NCI-H526 treated with DMSO at 0.1 percent for 48 hours (cell line): ENCODE measurements around the gene DEDD2.
A peak's percentile ranks its signal among the peaks of the same experiment; 100 is the strongest.

Experiments used
- DNase-seq: peaks from one replicate; lab custom pipeline; 2025; lab: John Stamatoyannopoulos, UW

DEDD2 gene

GRCh38 chr19:42226886-42227285 is 9.4 kb upstream of the DEDD2 start:
- no peak for DNase-seq

DNA sequence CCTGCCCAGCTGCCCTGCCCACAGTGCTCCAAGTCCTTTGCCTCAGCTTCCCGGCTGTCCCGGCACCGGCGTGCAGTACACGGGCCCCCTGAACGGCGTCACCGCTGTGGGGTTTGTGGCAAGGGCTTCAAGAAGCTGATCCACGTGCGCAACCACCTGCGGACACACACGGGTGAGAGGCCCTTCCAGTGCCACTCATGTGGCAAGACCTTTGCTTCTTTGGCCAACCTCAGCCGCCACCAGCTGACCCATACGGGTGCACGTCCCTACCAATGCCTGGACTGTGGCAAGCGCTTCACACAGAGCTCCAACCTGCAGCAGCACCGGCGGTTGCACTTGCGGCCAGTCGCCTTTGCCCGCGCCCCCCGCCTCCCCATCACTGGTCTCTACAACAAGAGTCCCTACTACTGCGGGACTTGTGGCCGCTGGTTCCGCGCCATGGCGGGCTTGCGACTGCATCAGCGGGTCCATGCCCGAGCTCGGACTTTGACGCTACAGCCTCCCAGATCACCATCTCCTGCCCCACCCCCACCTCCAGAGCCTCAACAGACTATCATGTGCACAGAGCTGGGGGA is 8.3 kb upstream of the DEDD2 start:
- DNase-seq = no peak

- DNase-seq = no peak
Measured at GRCh38 chr19:42224940-42225717, 7.7 kb upstream of the DEDD2 start.

DNA sequence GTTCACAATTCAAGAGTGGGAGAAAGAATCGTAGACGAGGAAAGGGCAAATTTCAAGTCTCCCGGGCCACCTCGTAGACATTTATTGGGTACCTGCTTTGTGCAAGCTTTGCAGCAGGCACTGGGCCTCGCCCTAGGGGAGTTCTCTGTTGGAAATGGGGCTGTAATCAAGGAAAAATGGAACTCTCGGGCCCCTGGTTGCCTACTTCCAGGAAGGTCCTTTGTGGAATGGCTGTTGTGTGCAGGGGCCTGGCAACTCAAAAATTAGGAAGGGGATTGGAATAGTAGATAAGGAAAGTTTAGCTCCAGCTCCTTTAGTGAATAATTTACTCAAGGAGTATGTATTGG is 3.2 kb upstream of the DEDD2 start:
- DNase-seq = no peak

DNA sequence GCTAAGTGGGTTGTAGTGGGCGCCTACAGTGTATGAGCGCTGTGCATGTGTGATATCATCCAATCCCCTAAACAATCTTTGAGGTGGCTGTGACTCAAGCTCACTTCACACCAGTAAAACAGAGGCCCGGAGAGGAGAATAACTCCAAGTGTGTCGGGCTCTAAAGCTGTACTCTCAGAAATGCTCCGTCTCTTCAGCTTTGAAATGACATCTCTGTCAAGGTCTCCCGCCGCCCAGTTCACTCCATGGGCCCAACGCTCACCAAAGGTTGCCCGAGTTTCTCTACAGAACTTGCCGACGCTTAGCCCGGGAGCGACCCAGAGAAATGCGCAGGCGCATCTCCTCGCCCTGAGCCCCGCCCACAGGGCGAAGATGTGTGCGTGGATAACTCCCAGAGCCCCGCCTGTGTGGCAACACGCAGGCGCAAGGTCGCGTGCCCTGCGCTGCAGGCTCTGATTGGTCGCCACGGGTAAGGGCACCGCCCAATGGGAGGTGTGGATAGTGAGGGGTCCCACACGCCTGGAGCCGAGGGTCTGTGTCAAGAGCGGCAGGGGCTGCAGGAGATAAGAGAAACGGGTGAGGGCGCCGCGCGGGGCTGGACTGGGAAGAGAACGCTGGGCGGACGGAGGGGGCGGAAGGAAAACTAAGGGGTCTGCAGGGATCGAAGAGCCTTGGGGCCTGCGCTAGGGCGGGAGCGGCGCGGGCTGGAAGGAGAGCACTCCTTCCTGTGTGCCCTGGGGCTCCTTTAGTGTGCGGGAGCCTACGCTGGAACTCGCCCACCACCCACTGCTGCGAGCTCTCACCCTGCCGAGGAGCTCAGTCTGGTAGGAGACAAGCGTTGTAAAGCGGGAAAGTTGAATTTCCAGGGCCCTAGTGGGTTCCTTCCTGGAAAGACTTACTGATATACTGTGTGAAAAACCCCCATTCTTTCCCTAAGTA is 2.6 kb upstream of the DEDD2 start, which contains the start of gene ZNF526:
Gene ZNF526, plus strand, starts transcription at position 501 of the 939 bp plus-strand sequence. CDS start 4,092 bp downstream, outside the sequence.
- peak; percentile 98 for DNase-seq

GRCh38 chr19:42216653-42217519 is 591 bp downstream of the DEDD2 start:
- peak; percentile 64 for DNase-seq

GRCh38 chr19:42214810-42215485 is 2.5 kb downstream of the DEDD2 start:
- DNase-seq = no peak

- no peak for DNase-seq
Measured at GRCh38 chr19:42212886-42213285, 4.6 kb downstream of the DEDD2 start.

DNA sequence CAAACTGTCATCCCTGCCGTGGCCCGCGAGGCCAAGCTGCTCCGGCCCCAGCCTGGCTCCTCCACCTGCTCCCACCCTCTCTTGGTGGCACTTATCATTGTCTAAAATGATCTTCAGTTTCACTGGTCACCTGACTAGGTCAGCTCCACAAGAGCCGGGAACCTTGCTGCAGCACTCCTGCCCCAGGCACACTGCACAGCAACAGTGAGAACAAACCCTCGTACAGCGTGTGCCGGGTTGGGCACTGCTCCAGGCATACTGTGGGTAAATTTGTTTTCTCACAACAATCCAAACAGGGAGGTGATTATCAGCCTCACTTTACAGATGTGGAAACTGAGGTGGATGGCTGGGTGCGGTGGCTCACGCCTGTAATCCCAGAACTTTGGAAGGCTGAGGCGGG is 8.9 kb downstream of the DEDD2 start:
- DNase-seq = no peak

GRCh38 chr19:42207767-42208271 is 9.7 kb downstream of the DEDD2 start:
- no peak for DNase-seq

- no peak for DNase-seq
Measured at GRCh38 chr19:42206871-42207755, 10.4 kb downstream of the DEDD2 start.

- DNase-seq = no peak
Measured at GRCh38 chr19:42204664-42205063, 12.8 kb downstream of the DEDD2 start.

GRCh38 chr19:42203700-42204099 is 13.8 kb downstream of the DEDD2 start:
- no peak for DNase-seq

GRCh38 chr19:42202290-42202880 is 15.1 kb downstream of the DEDD2 start:
- DNase-seq = no peak

- DNase-seq = no peak
Measured at GRCh38 chr19:42201489-42202289, 15.8 kb downstream of the DEDD2 start.

GRCh38 chr19:42200116-42200715 is 17.3 kb downstream of the DEDD2 start:
- no peak for DNase-seq

DNA sequence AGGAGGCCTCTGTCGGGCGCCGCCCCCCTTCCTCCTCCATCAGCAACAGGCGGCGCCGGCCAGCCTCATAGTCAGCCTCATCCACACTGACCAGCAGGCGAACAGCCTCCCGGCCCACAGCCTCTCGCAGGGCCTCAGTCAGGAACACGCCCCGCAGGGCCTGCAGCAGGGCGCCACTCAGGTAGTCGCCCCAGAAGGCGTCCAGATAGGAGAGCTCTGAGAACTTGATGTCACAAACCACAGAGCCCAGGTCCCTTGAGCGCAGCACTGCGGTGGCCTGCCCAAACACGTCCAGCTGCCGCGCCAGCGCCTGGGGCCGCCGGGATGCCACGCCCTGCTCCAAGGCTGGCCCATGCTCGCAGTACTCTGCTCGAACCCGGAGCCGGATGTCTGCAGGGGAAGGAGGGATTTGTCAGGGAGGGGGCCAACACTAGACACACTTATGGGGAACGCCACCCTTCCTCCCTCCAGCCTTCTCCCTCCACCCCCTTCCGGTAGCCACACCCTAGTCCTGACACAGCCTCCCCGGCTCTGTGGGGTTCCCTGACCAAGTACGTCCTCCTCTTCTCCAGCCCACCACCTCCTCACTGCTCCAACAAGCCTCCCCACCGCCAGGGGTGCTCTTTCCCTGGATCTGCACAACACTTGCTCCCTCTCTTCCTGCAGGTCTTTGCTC is 17.9 kb downstream of the DEDD2 start:
- DNase-seq = peak; percentile 37
